ENCODE data around the gene KRCC1.

DNA sequence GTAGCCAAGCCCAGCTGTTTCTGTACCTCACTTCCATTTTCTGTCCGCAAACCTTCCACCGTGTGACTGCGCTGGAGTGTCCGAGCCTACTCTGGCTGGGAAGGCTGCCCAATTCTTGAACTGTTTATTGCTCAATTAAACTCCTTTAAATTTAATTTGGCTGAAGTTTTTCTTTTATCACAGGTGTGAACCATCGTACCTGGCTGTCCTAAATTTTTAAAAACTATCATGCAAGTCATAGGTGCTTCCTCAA, 33.0 kb downstream of the KRCC1 start:
- TF ChIP-seq CTCF (IDR thresholded peaks at IDR 0.05; ENCODE audit: insufficient read depth, low read length, poor library complexity, severe bottlenecking): no peak
- TF ChIP-seq EZH2phosphoT487 (conservative IDR thresholded peaks at IDR 0.05; ENCODE audit: low read length): no peak

Measured in SU-DHL-6 (cell line).